ENCODE results near the gene RAB31. TPM values are rescaled to one million over a fixed set of nuclear protein-coding genes. Genes with fewer than 3 reads are reported as not detected.
A peak's percentile ranks its signal among the peaks of the same experiment; 100 is the strongest.

Gene RAB31
- total RNA-seq, 1 experiment from 2014 or later: 26.2 TPM

DNA sequence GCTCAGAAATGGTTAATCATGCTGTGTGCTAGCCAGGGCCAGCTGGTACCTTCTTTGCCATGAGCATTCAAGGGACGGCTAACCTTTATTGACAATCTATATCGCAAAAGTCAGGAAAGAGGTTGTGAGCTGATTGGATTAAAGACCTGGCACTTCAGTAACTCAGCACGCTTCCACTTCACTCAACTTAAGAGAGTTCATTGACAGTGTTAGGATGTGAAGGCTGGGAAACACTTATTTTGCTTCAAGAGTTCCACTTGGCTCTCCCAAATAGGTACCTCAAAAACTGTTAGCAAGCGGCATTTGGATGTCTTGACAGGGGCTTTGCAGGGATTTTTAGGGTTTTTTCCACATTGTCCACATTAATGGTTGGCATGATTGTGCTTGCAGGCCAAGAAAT lies 152.6 kb downstream of the RAB31 start:
- no peak for DNase-seq (ENCODE audit: low read depth)

DNA sequence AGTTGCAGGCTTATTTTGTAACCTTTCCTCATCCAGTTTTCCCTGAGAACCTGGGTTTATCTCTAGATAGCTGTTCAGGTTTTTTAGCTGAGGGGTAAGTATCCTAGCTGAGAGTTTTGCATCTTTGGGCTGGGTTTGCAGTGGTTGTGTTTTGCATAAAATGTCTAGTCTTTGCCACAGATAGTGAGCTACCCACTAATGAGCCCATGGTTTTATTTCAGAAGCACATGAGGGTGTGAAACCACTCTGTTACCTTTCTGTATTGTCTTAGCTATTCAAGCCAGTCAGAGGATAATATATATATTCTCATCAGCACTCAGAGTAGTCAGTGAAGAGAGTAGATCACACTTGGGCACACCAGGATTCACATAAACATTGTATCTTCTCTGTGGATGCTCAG lies 153.1 kb downstream of the RAB31 start:
- DNase-seq (ENCODE audit: low read depth): no peak

GRCh38 chr18:9861933-9862332 lies 153.8 kb downstream of the RAB31 start:
- no peak for DNase-seq (ENCODE audit: low read depth)

GRCh38 chr18:9862686-9863085 lies 154.6 kb downstream of the RAB31 start:
- no peak for DNase-seq (ENCODE audit: low read depth)

GRCh38 chr18:9863282-9863681 lies 155.2 kb downstream of the RAB31 start:
- DNase-seq (ENCODE audit: low read depth): no peak

- DNase-seq (ENCODE audit: low read depth): no peak
Measured at GRCh38 chr18:9865764-9866490, 157.8 kb downstream of the RAB31 start.

- no peak for DNase-seq (ENCODE audit: low read depth)
Measured at GRCh38 chr18:9866627-9867026, 158.5 kb downstream of the RAB31 start.

DNA sequence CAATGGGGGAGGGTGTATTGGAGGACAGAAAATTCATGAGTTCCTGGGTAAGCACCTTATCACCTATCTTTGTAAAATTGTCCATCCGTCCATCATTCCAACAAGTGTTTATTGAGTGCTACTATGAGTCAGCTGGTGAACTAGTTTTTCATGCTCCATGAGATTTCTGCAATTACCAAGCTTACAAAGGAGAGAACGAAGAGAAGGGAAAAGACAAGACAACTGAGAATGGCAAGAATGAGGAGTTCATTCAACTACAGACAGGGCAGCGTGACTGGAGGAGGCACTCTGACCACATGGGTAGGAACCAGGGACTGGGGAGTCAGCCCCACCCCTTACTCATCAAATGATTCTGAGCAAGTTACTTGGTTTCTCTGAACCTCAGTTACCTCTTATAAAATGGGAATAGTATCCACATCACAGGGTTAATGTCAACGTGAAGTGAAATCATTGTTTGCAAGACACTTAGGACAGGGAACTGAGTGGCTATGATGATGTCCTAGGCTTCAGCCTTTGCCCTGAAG lies 159.0 kb downstream of the RAB31 start:
- no peak for DNase-seq (ENCODE audit: low read depth)

- DNase-seq (ENCODE audit: low read depth): no peak
Measured at GRCh38 chr18:9868857-9869714, 161.0 kb downstream of the RAB31 start.

DNA sequence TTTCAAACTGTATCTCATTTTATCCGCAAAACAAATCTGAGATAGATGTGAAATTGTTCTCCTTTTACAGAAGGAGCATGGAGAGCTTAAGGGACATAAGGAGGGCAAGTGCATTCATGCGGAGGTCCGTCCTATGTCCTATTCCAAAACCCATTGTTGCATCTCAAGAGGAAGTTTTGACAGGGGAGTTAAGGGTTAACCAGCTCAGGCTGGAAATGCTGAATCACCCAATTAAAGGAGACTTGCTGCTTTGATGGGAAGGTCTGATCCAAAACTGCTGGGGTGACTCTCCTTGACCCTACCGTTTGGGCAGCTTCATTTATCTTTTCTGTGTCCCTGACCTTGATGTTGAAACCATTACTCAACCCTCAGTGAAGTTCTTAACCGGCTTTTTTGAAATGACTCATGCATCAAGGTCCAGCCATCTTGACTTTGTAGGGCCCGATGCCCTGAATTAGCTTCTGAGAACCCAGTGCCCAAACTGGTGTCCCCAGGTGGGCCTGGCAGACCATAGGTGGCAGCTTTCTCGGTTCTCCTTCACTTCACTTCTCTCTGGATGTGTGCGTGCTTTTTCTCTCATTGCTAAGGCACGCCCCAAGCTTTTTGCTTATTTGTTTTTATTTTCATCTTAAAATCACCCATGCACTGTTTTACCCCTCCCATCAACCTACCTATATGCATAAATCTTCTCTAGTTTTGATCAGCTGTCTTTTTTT lies 161.8 kb downstream of the RAB31 start:
- peak; percentile 78 for DNase-seq (ENCODE audit: low read depth)

GRCh38 chr18:9870431-9871008 lies 162.4 kb downstream of the RAB31 start:
- DNase-seq (ENCODE audit: low read depth): no peak

DNA sequence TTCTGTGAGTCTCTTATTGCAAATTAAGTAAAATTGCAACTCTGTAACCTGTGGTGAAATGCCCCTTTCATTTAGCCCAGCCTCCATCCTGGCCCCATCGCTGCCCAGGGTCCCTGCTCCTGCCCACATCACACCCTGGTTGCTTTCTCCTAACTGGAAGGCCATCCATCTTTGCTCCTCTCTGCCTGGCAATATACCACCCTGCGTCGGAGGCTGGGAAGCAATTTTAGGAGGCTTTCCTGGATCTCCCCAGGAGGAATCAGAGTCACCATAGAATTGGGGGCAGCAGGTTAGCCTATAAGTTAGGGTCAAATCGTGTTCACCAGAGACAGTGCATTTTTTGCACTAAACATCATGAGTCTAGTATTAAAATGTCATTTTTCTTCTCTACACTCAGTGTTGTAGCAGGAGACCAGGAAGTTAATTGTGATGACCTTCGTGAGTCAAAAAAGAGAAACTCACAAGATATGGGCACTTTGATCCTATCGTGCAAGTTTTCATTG lies 163.2 kb downstream of the RAB31 start:
- DNase-seq (ENCODE audit: low read depth): no peak

- DNase-seq (ENCODE audit: low read depth): no peak
Measured at GRCh38 chr18:9872823-9873222, 164.7 kb downstream of the RAB31 start.

GRCh38 chr18:9874728-9875127 lies 166.6 kb downstream of the RAB31 start:
- no peak for DNase-seq (ENCODE audit: low read depth)

DNA sequence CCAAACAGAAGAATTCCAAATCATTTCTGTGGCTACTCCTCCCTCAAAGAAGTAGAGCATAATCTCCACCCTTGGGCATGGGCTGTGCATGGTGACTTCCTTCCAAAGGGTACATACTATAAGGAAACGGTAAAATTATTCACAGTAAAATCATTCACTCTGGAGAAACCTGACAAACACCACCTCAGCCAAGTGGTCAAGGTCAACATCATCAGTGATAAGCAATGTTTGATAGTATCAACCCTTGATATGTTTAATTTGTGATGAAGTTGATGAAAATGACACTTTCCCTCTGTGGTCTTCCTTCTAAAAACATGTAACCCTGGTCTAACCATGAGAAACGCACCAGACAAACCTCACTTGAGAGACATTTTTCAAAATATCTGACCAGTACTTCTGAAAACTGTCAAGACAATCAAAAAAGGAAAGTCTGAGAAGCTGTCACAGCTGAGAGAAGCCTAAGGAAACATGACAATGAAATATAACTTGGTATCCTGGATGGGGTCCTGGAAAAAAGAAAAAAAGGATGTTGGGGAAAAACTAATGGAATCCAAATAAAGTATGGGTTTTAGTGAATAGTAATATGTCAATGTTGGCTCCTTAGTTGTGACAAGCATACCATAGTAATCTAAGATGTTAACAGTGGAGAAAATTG lies 168.2 kb downstream of the RAB31 start:
- no peak for DNase-seq (ENCODE audit: low read depth)

GRCh38 chr18:9876867-9877654 lies 169.0 kb downstream of the RAB31 start:
- DNase-seq (ENCODE audit: low read depth): peak; percentile 87

DNA sequence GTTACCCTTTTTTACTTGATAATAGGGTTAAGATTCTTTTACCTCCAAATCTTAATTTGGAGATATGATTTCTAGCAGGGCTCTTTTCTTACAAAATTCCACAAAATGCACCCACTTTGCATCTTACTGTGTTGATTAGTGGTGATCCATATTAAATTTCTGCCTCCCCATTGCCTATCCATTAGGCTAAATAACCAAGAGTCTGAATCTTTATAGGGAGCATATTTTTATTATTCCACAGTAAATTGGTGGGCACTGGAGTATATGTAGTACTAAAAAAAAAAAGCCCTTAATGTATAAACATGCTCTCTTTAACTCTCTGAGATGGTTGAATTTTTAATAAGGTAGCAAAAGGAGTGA lies 169.5 kb downstream of the RAB31 start:
- no peak for DNase-seq (ENCODE audit: low read depth)

DNA sequence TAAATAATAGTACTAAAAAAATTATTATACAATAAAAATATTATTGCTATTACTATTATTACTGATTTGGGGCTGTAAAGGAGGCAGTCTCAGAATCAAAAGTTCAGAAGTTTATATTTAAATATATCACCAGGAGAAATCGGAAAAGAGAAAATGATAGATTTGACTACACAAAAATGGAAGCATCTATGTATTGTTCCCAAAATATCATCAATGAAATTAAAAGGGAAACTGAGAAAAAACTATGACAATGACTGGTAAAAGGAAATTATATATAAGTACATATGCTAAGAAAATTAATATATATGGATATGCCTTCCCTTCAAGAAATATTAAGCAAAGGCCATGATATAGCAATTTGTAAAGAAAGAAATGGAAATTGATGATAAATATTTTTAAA lies 170.0 kb downstream of the RAB31 start:
- DNase-seq (ENCODE audit: low read depth): no peak

- no peak for DNase-seq (ENCODE audit: low read depth)
Measured at GRCh38 chr18:9878783-9879242, 170.7 kb downstream of the RAB31 start.

GRCh38 chr18:9884090-9884489 lies 176.0 kb downstream of the RAB31 start:
- DNase-seq (ENCODE audit: low read depth): no peak
